ENCODE measurements around the gene PEF1.

Gene PEF1

DNA sequence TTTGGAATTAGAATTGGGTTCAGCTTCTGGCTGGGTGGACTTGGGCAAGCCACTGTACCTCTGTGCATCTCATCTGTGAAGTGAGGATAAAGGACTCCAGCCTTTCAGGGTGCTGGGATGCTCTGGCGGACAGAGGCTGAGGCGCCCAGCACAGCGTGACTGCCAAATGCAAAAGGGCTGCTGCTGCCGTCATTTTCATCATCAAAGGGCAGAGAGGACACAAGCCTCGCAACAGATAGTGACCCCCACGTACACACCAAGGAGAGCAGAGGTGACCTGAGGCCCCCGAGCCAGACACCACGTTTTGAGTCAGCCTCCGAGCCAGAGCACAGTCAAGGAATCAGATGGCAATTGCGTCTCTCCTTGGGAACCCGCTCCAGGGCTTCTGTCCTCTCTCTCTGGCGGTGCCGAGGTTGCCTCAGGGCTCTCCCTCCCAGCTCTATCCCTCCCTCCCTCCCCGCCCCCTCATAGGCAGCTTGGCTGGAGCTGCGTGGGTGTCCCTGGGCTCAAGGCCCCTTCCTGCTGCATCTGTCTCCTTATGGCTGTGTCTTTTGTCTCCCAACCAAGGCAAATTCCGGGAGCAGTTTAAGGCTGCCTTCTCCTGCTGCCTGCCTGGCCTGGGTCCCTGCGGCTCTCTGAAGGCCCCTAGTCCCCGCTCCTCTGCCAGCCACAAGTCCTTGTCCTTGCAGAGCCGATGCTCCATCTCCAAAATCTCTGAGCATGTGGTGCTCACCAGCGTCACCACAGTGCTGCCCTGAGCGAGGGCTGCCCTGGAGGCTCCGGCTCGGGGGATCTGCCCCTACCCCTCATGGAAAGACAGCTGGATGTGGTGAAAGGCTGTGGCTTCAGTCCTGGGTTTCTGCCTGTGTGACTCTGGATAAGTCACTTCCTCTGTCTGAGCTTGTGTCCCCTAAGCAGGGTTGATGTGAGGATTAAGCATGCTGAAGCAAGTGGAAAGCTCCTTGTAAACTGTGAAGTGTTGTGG, 18.2 kb downstream of the PEF1 start:
- DNase-seq = no peak

DNA sequence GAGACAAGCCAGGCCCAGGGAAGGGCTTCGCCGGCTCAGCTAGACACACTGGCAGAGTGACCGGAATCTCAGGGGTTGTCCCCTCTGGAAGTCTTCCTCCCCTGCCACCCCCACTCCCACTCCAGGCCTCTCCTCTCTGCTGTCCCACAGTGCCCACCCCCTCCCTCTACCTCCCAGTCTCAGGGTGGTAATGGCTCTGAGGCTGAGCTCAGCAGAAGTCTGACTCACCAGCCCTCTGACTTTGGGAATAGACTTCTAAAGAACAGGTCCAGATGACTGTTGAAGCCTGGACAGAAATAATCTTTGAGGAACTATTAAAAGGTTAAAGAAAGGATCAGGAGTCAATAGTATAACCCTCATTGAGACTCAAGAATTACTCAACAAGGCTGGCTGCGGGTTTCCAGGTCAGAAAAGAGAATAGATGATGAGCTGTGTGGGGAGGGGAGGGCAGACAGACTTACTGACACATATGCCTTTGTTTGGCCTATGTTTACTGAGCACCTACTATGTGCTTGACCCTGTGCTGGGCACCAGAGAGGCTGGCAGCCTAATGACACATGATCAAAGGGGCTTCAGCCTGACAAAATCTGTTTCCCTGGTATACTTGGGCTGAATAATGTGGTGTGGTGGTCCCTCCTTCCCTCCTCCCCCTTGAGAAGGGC, 19.0 kb downstream of the PEF1 start:
- no peak for DNase-seq

DNA sequence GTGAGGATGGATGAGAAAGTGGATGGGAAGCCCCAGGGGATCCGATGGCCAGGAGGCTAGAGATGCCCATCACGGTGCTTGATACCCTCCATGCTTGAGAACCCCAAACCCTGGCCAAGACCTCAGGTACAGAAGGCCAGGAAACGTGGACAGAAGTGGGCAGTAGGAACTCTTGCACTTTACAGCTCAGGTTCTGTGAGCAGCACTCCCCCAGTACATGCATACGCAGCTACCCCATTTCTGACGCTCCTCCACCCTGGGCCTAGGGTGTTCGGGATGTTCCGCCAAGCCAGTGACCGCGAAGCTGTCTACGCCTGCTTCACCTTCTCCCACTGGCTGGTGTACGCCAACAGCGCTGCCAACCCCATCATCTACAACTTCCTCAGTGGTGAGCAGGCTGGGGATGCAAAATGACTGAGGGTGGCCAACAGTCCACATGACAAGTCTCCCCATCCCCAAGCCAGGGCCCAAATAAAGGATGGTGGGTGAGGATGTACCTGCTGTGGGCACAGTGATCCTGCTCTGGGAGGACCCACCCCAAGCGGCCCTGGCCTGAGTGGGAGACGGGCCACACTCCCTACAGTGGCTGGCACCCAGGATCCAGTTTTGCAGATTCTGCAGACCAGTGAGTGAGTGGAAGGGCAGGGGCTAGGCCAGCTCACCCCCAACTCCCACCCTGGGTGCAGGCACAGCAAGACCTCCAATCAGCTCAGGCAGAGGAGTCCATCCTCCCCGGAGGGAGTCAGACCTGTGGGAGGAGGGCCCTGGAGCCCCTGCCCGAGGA, 19.8 kb downstream of the PEF1 start:
- DNase-seq = no peak

DNA sequence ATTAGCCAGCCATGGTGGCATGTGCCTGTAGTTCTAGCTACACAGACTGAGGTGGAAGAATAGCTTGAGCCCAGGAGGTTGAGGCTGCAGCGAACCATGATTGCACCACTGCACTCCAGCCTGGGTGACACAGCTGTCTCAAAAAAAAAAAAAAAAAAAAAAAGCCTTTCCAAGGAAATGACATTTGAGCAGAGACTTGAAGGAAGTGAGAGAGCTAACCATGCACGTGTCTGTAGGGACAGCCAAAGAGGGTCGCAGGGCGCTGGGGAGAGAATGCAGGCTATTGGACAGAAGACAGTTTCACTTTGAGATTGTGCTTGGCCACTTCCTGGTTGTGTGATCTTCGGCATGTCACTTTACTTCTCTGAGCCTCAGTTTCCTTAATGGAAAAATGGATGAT, 20.4 kb downstream of the PEF1 start:
- no peak for DNase-seq

GRCh38 chr1:31623365-31623764, 21.3 kb downstream of the PEF1 start:
- no peak for DNase-seq

DNA sequence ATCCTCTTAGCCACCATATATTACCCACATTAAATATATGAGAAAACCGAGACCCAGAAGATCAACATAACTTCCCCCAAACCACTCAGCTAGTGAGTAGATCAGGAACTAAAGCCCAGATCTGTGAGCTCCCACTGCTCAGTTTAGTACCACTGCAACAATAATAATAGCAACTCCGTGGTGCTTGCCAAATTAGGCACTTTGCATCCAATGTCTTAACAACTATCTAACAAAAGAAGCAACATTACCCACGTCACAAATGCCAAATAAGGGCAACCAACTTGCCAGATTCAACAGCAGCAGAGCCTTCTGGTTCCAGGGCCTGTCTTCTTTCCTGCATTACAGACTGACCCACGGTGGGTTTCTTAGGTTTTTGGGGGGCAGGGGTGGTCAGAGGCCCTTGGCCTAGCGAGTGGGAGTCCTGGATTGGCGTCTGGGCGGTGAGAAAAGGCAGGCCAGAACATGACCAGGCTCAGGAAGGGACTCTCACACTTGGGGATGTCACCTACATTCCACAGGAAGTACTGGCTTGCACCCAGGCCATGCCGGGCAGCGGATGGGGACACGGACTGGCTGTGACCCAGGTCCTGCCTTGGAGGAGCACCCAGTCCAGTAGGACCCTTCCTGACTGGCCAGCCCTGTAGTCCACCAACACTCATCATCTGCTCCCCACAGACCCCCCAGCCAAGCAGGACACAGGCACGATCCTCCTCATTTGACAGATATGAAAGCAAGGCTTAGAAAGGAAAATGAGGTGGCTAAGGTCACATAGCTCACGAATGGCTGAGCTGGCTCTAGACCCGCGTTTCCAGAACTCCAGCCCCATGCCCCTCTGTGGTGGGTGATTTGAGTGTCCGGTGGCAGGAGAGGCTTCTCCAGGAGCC, 22.6 kb downstream of the PEF1 start:
- no peak for DNase-seq

DNA sequence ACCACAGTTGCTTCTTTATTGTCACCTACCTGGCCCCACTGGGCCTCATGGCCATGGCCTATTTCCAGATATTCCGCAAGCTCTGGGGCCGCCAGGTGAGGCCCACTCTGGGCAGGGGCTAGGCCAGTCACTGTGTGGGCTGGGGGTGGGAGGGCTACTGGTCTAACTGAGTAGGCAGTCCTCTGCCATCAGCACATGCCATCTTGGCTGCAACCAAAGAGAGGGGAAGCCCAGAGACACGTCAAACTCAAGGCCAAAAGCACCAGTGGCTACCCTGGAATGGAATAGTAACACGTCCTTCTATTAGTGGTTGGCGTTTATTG, 23.2 kb downstream of the PEF1 start:
- DNase-seq = no peak

DNA sequence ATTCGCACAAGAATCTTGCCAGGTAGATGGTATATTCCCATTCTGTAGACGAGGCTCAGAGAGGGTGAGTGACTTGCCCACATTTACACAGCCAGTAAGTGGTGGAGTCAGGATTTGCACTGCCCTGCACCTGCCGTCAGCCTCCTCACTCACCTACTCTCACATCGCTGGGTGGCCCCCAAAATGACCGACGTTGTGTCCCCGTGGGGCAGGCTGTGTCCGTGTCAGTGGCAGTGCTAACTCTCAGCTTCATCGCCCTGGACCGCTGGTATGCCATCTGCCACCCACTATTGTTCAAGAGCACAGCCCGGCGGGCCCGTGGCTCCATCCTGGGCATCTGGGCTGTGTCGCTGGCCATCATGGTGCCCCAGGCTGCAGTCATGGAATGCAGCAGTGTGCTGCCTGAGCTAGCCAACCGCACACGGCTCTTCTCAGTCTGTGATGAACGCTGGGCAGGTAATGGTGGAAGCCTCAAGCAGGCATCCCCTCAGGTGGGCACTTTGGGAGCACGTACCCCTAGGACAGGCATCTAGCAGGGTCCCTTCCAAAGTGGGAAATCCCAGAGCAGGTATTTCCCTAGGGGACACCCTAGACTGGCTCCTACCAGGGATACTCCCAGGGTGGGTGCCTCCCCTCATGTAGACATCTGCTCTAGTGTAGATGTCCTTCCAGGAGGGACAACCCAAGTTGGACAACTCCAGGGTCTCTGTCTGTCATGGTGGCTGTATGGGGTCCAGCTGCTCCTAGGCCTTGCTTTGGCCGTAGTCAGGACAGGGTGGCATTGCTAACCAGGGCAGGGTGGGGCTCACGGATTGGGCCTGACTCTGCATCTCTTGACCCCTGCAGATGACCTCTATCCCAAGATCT, 23.8 kb downstream of the PEF1 start:
- DNase-seq = no peak

DNA sequence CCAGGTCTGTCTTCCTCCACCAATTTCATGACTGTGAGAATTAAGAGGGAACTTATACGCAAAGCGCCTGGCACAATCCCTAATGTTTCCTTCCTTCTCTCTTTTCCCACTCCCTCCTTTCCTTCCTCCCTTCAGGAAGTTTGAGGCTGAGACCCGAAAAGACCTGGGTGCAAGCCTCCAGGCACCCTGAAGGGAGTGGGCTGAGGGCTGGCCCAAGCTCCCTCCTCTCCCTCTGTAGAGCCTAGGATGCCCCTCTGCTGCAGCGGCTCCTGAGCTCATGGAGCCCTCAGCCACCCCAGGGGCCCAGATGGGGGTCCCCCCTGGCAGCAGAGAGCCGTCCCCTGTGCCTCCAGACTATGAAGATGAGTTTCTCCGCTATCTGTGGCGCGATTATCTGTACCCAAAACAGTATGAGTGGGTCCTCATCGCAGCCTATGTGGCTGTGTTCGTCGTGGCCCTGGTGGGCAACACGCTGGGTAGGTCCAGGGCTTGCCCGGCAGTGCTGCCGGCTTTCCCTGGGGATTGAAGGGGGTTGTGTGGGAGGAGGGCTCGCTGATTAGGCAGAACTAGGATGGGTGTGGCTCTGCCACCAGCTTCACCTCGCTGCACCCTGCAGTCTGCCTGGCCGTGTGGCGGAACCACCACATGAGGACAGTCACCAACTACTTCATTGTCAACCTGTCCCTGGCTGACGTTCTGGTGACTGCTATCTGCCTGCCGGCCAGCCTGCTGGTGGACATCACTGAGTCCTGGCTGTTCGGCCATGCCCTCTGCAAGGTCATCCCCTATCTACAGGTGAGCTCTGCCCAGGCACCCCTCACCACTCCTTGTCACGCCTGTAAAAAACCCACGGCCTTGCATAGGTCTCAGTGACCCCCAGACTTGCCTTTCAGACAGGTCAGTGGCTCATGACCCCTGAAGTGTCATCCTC, 25.5 kb downstream of the PEF1 start:
- no peak for DNase-seq

DNA sequence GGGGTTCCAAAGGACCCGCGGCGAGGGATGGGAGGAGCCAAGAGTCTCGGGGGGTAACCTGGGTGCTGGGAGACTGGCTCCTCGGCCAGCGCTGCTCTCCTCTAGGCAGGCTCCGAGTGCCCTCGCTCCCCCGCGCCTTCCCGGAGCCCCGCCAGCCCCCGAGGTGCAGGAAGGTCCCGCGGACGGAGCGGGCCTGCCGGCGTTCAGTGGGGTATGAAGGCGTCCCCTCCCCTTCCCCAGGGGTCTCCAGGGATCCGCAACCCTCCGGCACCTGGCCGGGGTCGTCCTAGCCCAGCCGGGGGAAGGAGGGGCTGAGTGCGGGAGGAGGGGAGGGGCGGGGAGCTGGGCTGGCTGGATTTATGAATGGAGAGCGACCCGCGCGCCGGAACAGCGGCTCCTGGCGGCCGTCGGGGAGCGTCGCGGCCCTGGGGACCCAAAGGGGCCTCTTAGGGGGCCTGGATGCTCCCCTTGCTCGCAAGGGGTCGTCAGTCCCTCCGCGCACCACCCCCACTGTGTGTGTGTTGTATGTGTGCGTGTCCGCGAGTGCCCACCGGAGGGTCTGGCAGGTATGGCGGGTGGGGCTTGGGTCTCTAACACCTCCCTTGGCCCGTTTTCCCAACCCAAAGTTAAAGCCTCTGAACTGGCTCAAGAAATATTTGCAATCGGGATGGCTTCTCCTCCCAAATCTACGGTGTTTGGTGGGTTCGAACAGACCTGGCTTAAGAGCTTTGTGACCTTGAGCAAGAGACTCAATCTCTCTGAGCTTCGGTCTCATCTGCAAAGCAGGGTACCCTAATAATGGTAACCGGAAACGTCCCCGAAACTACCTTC, 26.5 kb downstream of the PEF1 start:
- peak; percentile 25 for DNase-seq

GRCh38 chr1:31617218-31617915, 27.3 kb downstream of the PEF1 start, which contains the start of gene HCRTR1:
Gene HCRTR1, plus strand, starts transcription at chr1:31617689. Its CDS starts 1,504 bp downstream, at chr1:31619193.
- no peak for DNase-seq

GRCh38 chr1:31615939-31616338, 28.7 kb downstream of the PEF1 start:
- DNase-seq = no peak

GRCh38 chr1:31615414-31615813, 29.3 kb downstream of the PEF1 start:
- no peak for DNase-seq

- no peak for DNase-seq
These were observed 30.2 kb downstream of the PEF1 start for GRCh38 chr1:31614414-31615005.

- DNase-seq = no peak
These were observed 35.1 kb downstream of the PEF1 start for GRCh38 chr1:31609514-31610118.

DNA sequence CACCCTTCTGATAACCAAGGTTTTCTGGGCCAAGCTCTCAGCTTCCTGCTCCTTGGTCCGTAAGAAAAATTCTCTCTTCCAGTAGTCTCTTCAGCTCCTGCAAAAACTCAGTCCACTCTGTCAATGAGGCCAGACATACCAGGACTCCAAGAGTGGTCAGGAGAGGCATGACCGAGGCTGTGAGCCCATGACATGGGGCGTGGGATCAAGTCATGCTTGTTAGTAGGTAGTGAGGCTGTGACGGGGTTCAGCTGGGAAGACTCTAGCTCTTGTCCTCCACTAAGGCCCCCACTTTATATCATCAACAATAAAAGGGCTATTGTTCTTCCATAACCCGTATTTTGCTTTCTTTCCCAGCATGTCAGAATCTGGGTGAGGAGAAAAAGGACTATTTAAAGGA, 37.3 kb downstream of the PEF1 start:
- DNase-seq = no peak

GRCh38 chr1:31605908-31606427, 38.7 kb downstream of the PEF1 start:
- DNase-seq = no peak

DNA sequence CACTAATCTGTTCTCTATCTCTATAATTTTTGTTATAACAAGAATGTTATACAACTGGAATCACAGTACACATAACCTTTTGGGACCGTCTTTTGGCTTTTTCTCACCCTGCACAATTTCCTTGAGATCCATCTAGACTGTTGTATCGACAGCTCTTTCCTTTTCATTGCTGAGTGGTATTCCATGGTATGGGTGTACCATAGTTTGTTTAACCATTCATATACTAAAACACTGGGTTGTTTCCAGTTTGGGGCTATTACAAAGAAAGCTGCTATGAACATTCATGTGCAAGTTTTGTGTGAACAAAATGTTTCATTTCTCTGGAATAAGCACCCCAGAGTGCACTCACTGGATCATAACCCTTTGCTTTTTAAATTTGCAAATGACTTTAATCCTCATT, 42.6 kb downstream of the PEF1 start:
- no peak for DNase-seq

All from NCI-H510A treated with DMSO at 0.1 percent for 48 hours (cell line).